ENCODE measurements around the gene CPA3.

DNA sequence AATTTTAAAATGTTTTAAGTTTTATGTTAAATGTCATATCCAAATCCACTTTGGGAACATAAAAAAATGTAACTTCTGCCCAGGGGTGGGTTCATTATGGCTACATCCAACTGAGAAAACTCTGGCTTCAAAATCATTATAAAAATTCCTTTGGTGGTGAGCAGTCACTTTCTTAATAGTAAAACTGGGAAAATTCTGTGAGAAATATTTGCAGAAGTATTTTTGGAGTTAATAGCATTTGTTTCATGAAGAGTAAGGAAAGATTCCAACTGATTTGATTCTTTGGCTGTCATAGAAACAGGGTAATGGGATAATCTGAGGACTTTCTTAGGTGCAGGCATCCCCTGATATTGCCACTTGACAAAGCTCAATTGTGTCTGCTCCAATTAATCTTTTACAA is 38.8 kb downstream of the CPA3 start:
- TF ChIP-seq CTCF (IDR thresholded peaks at IDR 0.05), result no peak
- no peak for TF ChIP-seq EZH2 (IDR thresholded peaks at IDR 0.05; ENCODE audit: borderline replicate concordance, insufficient read depth, low read depth, low read length, poor library complexity, severe bottlenecking)
